ENCODE results near the gene KMT5C.

Gene KMT5C

DNA sequence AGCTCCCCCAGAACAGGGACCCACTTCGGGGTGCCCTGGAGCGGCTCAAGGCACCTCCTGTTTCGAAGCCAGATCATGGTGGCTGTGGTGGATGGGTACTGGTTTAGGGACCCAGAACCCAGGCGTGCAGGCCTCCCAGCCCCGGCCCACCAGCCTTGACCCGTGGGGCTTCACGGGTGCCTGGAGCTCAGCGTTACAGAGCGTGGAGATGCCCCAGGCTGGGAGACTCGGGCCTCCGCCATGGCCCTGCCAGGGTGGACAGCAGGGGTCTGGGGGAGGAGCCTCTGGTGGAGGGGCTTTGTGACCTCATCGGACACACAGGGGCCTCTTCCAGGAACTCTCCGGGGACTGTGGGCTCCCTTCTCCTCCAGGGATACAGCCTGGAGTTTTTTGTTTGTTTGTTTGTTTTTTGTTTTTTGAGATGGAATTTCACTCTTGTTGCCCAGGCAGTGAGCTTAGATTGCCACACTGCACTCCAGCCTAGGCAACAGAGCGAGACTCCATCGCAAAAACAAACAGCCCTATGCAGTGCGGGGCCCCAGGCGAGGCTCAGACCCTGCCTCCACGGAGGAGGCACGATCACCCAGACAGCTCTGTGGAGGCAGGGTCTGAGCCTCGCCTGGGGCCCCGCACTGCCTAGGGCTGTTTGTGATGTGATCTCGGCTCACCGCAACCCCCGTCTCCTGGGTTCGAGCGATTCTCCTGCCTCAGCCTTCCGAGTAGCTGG lies 23.5 kb downstream of the KMT5C start, which contains the start of gene GARIN5B:
GARIN5B (minus strand) TSS at position 271 of the 727 bp plus-strand sequence; CDS start at position 77, 194 bp downstream.
- peaks cover 3 to 13% (median 5%) of the 10 kb centered on the region in 5 donors for H3K27me3 ChIP-seq (ENCODE audit: control insufficient read depth in 5 of 5, insufficient read depth in 4 of 5, low read length in 5 of 5)
- H3K27ac ChIP-seq (ENCODE audit: low read depth, low read length), result no peak within 1 kb of the TSS
- no peak within 1 kb of the TSS for H3K9ac ChIP-seq (ENCODE audit: low read length in 5 of 5)
- H3K9me3 ChIP-seq (ENCODE audit: control insufficient read depth in 5 of 5, low read length in 5 of 5), result no peaks in the 10 kb centered on the region
- no peaks in the 10 kb centered on the region for H3K4me1 ChIP-seq (ENCODE audit: control insufficient read depth in 5 of 5, insufficient read depth in 5 of 5, low read length in 5 of 5)
- no peak within 1 kb of the TSS for H3K4me3 ChIP-seq (ENCODE audit: low read depth in 1 of 5, low read length in 5 of 5)
- no peaks in the 10 kb centered on the region for H3K36me3 ChIP-seq (ENCODE audit: control insufficient read depth in 5 of 5, insufficient read depth in 5 of 5, low read length in 5 of 5)

DNA sequence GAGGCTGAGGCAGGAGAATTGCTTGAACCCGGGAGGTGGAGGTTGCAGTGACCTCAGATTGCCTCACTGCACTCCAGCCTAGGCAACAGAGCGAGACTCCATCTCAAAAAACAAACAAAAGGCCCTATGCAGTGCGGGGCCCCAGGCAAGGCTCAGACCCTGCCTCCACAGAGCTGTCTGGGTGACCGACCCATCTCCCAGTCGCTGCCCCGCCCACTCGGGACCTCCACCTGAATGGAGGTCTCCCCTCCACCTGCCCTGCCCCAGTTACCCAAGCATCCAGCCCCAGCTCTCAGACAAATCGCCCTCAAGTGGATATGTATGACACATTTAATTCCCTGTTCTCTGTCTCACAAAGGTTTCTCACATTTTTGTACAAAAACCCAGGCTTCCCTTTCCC lies 25.6 kb downstream of the KMT5C start:
- Histone ChIP-seq H3K27me3 (ENCODE audit: control insufficient read depth in 5 of 5, insufficient read depth in 4 of 5, low read length in 5 of 5) (peaks cover 16 to 30% (median 20%) of the 10 kb centered on the region in 5 donors), H3K9ac (ENCODE audit: low read length in 5 of 5) (no peak overlapping the region), H3K4me3 (ENCODE audit: low read depth in 1 of 5, low read length in 5 of 5) (no peak overlapping the region), H3K4me1 (ENCODE audit: control insufficient read depth in 5 of 5, insufficient read depth in 5 of 5, low read length in 5 of 5) (peaks cover 0 to 12% (median 8%) of the 10 kb centered on the region in 5 donors), H3K9me3 (ENCODE audit: control insufficient read depth in 5 of 5, low read length in 5 of 5) (no peaks in the 10 kb centered on the region), H3K36me3 (ENCODE audit: control insufficient read depth in 5 of 5, insufficient read depth in 5 of 5, low read length in 5 of 5) (no peaks in the 10 kb centered on the region), H3K27ac (ENCODE audit: low read depth, low read length) (no peak overlapping the region)

DNA sequence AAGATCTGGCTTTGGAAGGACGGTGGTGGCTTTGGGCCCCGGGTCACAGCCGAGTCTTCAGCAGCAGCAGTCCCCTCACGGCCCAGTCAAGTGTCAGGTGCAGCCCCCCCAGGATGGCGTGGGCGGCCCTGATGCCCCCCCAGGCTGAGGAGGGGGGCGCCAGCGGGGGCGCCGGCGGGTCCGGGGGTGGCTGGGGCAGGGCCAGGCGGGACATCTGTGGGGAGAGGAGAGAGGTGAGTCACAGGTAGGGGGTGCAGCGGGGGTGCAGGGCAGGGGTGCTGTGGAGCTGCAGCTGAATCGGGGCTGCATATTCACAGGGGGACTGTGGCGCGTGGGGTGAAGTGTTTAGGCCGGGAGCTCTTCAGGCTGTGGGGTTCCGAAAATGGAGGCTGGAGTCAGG lies 26.3 kb downstream of the KMT5C start:
- peaks cover 20 to 35% (median 25%) of the 10 kb centered on the region in 5 donors for H3K27me3 ChIP-seq (ENCODE audit: control insufficient read depth in 5 of 5, insufficient read depth in 4 of 5, low read length in 5 of 5)
- peaks cover 0 to 12% (median 8%) of the 10 kb centered on the region in 5 donors for H3K4me1 ChIP-seq (ENCODE audit: control insufficient read depth in 5 of 5, insufficient read depth in 5 of 5, low read length in 5 of 5)
- H3K27ac ChIP-seq (ENCODE audit: low read depth, low read length), result no peak overlapping the region
- H3K36me3 ChIP-seq (ENCODE audit: control insufficient read depth in 5 of 5, insufficient read depth in 5 of 5, low read length in 5 of 5), result no peaks in the 10 kb centered on the region
- no peaks in the 10 kb centered on the region for H3K9me3 ChIP-seq (ENCODE audit: control insufficient read depth in 5 of 5, low read length in 5 of 5)
- no peak overlapping the region for H3K9ac ChIP-seq (ENCODE audit: low read length in 5 of 5)
- no peak overlapping the region for H3K4me3 ChIP-seq (ENCODE audit: low read depth in 1 of 5, low read length in 5 of 5)

DNA sequence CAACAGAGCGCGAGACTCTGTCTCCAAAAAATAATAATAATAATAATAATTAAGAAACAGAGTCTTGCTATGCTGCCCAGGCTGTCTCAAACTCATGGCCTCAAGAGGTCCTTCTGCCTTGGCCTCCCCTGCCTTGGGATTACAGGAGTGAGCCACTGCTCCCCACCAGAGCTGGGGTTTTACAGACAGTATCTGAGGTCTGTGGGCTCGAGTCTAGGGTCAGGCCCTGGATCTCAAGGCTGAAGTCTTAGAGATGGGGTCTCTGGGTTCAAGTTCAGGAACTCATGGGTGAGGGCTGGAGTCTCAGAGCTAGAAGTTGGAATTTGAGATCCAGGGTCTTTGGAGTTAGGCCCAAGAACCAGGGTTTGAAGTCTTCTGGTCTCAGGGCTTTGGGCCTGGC lies 27.1 kb downstream of the KMT5C start:
- H3K36me3 ChIP-seq (ENCODE audit: control insufficient read depth in 5 of 5, insufficient read depth in 5 of 5, low read length in 5 of 5), result no peaks in the 10 kb centered on the region
- peaks cover 21 to 40% (median 27%) of the 10 kb centered on the region in 5 donors for H3K27me3 ChIP-seq (ENCODE audit: control insufficient read depth in 5 of 5, insufficient read depth in 4 of 5, low read length in 5 of 5)

DNA sequence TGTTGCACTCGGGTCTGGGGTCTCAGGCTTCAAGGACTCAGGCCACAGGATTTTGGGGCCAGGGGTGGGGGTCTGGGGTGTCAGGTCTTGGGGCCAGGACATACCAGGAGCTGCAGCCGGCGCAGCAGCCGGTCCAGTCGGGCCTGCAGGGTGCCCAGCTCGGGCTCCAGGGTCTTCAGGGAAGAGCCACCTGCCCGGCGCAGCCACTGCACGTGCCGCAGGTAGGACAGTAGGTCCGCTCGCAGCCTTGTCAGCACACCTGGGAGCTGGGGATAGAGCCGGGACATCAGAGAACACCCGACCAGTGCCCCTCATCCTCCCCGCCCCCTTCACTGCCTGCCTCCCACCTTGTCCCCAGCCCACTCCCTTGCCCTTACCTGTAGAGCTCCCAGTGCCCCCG lies 28.4 kb downstream of the KMT5C start:
- Histone ChIP-seq H3K9me3 (ENCODE audit: control insufficient read depth in 5 of 5, low read length in 5 of 5) (no peaks in the 10 kb centered on the region), H3K4me1 (ENCODE audit: control insufficient read depth in 5 of 5, insufficient read depth in 5 of 5, low read length in 5 of 5) (peaks cover 0 to 12% (median 8%) of the 10 kb centered on the region in 5 donors), H3K4me3 (ENCODE audit: low read depth in 1 of 5, low read length in 5 of 5) (no peak overlapping the region), H3K9ac (ENCODE audit: low read length in 5 of 5) (no peak overlapping the region), H3K36me3 (ENCODE audit: control insufficient read depth in 5 of 5, insufficient read depth in 5 of 5, low read length in 5 of 5) (no peaks in the 10 kb centered on the region), H3K27me3 (ENCODE audit: control insufficient read depth in 5 of 5, insufficient read depth in 4 of 5, low read length in 5 of 5) (peaks cover 32 to 51% (median 36%) of the 10 kb centered on the region in 5 donors), H3K27ac (ENCODE audit: low read depth, low read length) (no peak overlapping the region)

More for the DNA sequence above, 27.1 kb downstream of the KMT5C start:
- no peak overlapping the region for H3K9ac ChIP-seq (ENCODE audit: low read length in 5 of 5)
- no peak overlapping the region for H3K27ac ChIP-seq (ENCODE audit: low read depth, low read length)
- H3K4me1 ChIP-seq (ENCODE audit: control insufficient read depth in 5 of 5, insufficient read depth in 5 of 5, low read length in 5 of 5), result peaks cover 0 to 12% (median 8%) of the 10 kb centered on the region in 5 donors
- no peak overlapping the region for H3K4me3 ChIP-seq (ENCODE audit: low read depth in 1 of 5, low read length in 5 of 5)
- no peaks in the 10 kb centered on the region for H3K9me3 ChIP-seq (ENCODE audit: control insufficient read depth in 5 of 5, low read length in 5 of 5)

DNA sequence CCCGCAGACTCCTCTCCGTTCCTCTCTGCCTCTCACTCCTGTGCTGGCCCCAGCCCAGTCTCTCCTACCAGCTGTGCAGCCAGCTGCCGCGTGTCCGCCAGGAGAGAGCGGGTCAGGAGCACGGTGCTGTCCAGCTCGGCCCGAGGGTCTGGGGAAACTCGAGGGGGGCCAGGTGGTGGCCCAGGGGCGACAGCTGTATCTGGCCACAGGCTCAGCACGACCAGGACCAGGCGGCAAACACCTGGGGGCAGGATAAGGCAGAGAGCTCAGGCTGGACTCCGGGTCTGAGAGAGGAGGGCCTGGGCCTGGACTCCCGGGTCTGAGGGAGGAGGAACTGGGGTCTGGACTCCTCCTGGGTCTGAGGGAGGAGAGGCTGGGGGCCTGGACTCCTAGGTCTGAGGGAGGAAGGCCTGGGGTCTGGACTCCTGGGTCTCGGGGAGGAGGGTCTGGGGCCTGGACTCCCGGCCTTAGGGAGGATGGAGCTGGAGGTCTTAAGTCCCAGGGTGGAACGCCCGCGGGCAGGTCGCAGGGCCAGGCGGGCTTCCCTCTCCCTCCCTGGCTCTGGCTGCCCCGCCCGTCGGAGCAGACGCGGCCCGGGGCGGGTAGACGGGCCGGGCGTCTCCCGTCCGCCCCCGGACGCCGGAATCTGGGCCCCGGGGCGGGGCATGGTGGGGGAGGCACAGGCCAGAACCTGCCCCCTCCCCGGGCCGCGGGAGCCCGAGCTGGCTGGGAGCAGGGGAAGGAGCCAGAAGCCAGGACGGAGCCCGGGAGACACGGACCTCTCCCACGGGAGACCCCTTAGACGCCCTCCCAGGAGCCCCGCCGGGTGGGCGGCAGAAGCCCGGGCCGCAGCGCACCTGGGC lies 29.3 kb downstream of the KMT5C start:
- Histone ChIP-seq H3K9ac (ENCODE audit: low read length in 5 of 5) (peak overlapping the region in 1 of 5 donors; percentile 20), H3K9me3 (ENCODE audit: control insufficient read depth in 5 of 5, low read length in 5 of 5) (no peaks in the 10 kb centered on the region)

DNA sequence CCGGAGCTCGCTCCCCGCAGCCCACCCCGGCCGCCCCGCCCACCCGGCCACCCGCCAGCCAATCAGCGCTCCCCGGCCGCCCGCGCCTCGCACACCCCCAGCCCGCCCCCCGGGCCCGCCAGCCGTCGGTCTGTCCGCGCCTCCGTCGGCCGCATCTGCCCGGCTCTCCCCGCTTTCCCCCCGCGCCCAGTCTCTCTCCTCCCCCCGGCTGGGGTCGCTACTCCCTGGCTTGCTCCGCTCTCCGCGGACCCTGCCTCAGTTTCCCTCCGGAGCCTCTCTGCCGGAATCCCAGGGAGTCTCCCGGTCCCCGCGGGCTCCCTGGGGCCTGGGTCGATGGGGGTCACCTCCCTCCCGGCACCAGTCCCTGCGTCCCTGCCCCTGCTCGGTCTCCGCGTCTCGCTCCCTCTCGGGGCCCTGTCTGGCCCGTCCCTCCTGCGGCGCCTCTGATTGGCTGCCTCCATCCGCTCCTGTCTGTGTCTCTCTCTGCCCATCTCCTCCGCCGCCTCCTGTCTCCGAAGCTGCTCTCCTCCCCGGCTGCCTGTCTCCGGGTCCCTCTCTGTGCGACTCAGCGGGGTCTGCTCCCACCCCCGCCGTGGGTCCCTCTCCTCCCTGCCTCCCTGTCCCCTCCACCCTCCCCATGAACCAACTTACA lies 30.1 kb downstream of the KMT5C start:
- Histone ChIP-seq H3K36me3 (ENCODE audit: control insufficient read depth in 5 of 5, insufficient read depth in 5 of 5, low read length in 5 of 5) (no peaks in the 10 kb centered on the region), H3K27ac (ENCODE audit: low read depth, low read length) (no peak overlapping the region), H3K9me3 (ENCODE audit: control insufficient read depth in 5 of 5, low read length in 5 of 5) (no peaks in the 10 kb centered on the region), H3K27me3 (ENCODE audit: control insufficient read depth in 5 of 5, insufficient read depth in 4 of 5, low read length in 5 of 5) (peaks cover 36 to 64% (median 42%) of the 10 kb centered on the region in 5 donors), H3K4me1 (ENCODE audit: control insufficient read depth in 5 of 5, insufficient read depth in 5 of 5, low read length in 5 of 5) (peaks cover 0 to 17% (median 10%) of the 10 kb centered on the region in 5 donors), H3K4me3 (ENCODE audit: low read depth in 1 of 5, low read length in 5 of 5) (peak overlapping the region in 2 of 5 donors; percentile 13 to 40), H3K9ac (ENCODE audit: low read length in 5 of 5) (no peak overlapping the region)

More for the DNA sequence above, 29.3 kb downstream of the KMT5C start:
- Histone ChIP-seq H3K4me1 (ENCODE audit: control insufficient read depth in 5 of 5, insufficient read depth in 5 of 5, low read length in 5 of 5) (peaks cover 0 to 14% (median 8%) of the 10 kb centered on the region in 5 donors), H3K36me3 (ENCODE audit: control insufficient read depth in 5 of 5, insufficient read depth in 5 of 5, low read length in 5 of 5) (no peaks in the 10 kb centered on the region), H3K27me3 (ENCODE audit: control insufficient read depth in 5 of 5, insufficient read depth in 4 of 5, low read length in 5 of 5) (peaks cover 33 to 58% (median 41%) of the 10 kb centered on the region in 5 donors), H3K4me3 (ENCODE audit: low read depth in 1 of 5, low read length in 5 of 5) (peak overlapping the region in 1 of 5 donors; percentile 3), H3K27ac (ENCODE audit: low read depth, low read length) (no peak overlapping the region)

DNA sequence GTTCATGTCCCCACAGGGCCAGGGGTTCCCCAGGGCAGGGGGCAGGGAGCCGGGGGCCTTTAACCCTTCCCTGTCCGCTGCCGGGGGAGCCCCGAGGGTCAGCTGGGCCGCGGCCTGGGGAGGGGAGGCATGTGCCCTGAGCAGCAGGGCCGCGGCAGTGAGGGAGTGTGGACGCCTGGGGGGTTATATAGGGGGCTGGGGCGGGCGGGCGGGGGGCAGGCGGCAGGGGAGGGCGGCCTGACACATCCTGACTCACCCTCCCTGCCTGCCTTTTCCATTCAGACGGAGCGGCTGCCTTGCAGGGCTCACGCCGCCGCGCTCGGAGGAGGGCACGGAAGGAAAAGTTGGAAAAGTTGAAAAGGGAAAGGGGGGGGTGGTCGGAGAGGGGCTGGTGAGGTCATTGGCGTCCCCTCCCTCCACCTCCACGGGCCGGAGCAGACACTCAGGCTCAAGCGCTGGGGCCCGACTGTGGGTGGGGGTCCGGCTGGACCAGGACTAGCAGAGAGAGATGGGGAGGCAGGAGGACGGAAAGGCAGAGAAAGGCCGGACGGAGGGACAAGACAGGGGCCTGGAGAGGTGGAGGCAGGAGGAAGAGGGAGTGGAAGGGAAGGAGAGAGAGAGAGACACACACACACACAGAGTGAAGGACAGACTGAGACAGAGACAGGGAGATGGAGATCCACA lies 30.8 kb downstream of the KMT5C start, which contains the start of gene IL11:
IL11 (minus strand) TSS at position 159 of the 684 bp plus-strand sequence; CDS start at position 6, 153 bp downstream.
- peak within 1 kb of the TSS in 2 of 5 donors; percentile 13 to 40 for H3K4me3 ChIP-seq (ENCODE audit: low read depth in 1 of 5, low read length in 5 of 5)
- peaks cover 39 to 68% (median 44%) of the 10 kb centered on the region in 5 donors for H3K27me3 ChIP-seq (ENCODE audit: control insufficient read depth in 5 of 5, insufficient read depth in 4 of 5, low read length in 5 of 5)
- no peak within 1 kb of the TSS for H3K27ac ChIP-seq (ENCODE audit: low read depth, low read length)
- H3K36me3 ChIP-seq (ENCODE audit: control insufficient read depth in 5 of 5, insufficient read depth in 5 of 5, low read length in 5 of 5), result no peaks in the 10 kb centered on the region
- no peaks in the 10 kb centered on the region for H3K9me3 ChIP-seq (ENCODE audit: control insufficient read depth in 5 of 5, low read length in 5 of 5)
- no peak within 1 kb of the TSS for H3K9ac ChIP-seq (ENCODE audit: low read length in 5 of 5)
- peaks cover 0 to 17% (median 10%) of the 10 kb centered on the region in 5 donors for H3K4me1 ChIP-seq (ENCODE audit: control insufficient read depth in 5 of 5, insufficient read depth in 5 of 5, low read length in 5 of 5)

All from subcutaneous abdominal adipose tissue (tissue), 5 donors.